Lung (tissue), 12 donors: ENCODE data around the gene LYZL1. TPM values are rescaled to one million over a fixed set of nuclear protein-coding genes. Genes with fewer than 3 reads are reported as not detected.

ENCODE experiments used
- ATAC-seq: fragments of 200-7000 bp; cut with Tn5 transposase; one replicate; pipeline ENCODE4 v1.9.1; 2020; ENCODE audit warnings: moderate number of reproducible peaks; ENCODE audit not compliant: insufficient read depth, low FRiP score
- DNase-seq, 3 donors: peaks; one replicate each; pipeline ENCODE4 v3.0.0-alpha.2; 2013 to 2017
- H3K27ac ChIP-seq, 2 donors: one replicate each; pipeline ENCODE4 v1.5.1; 2013; ENCODE audit warnings: mild to moderate bottlenecking in 2 of 2, moderate library complexity in 2 of 2, control low read depth in 1 of 2, inconsistent platforms in 1 of 2, low read depth in 1 of 2, low read length in 1 of 2
- H3K27me3 ChIP-seq, 3 donors: one replicate each; pipeline ENCODE4 v1.5.1; 2013; ENCODE audit warnings: low read length in 2 of 3; ENCODE audit not compliant: control insufficient read depth in 3 of 3, insufficient read depth in 3 of 3
- H3K36me3 ChIP-seq, 4 donors: one replicate each; pipeline ENCODE4 v1.5.1; 2013; ENCODE audit warnings: low read length in 4 of 4, mild to moderate bottlenecking in 1 of 4, moderate library complexity in 1 of 4; ENCODE audit not compliant: control insufficient read depth in 4 of 4, insufficient read depth in 4 of 4
- H3K4me1 ChIP-seq, 5 donors: one replicate each; pipeline ENCODE4 v1.5.1; 2013; ENCODE audit warnings: low read length in 5 of 5, mild to moderate bottlenecking in 2 of 5, moderate library complexity in 1 of 5; ENCODE audit not compliant: control insufficient read depth in 5 of 5, insufficient read depth in 5 of 5
- H3K4me3 ChIP-seq: one replicate; pipeline ENCODE4 v1.5.1; 2013; ENCODE audit warnings: mild to moderate bottlenecking, control low read depth, moderate library complexity
- H3K9ac ChIP-seq, 2 donors: one replicate each; pipeline ENCODE4 v1.5.1; 2013; ENCODE audit warnings: low read length in 2 of 2, control low read depth in 1 of 2; ENCODE audit not compliant: insufficient read depth in 1 of 2
- H3K9me3 ChIP-seq, 4 donors: one replicate each; pipeline ENCODE4 v1.5.1; 2013; ENCODE audit warnings: low read length in 3 of 4, mild to moderate bottlenecking in 1 of 4, moderate library complexity in 1 of 4; ENCODE audit not compliant: control insufficient read depth in 4 of 4, insufficient read depth in 3 of 4
- CTCF ChIP-seq: IDR thresholded peaks from 2 replicates; pipeline ENCODE4 v1.5.1; 2012; ENCODE audit warnings: mild to moderate bottlenecking; ENCODE audit errors: control extremely low read depth, extremely low read depth
- WGBS, 2 donors: extraction: QIAGEN DNeasy Blood & Tissue Kit; methylation state at CpG; one replicate each; pipeline ENCODE4 v1.1.7; 2013; 5-methylcytosine and 5-hydroxymethylcytosine counted together
- polyA plus RNA-seq, 2 donors: library from polyadenylated mRNA; stranded (reverse); fragments of 200-250 nt; gene quantifications; one replicate each; pipeline ENCODE4 v1.2.1, GENCODE V29; 2013
- total RNA-seq, 2 donors: library from RNA; depleted of rRNA in 1 of 2; stranded (reverse); fragments of >200 nt in 1 of 2; gene quantifications; one replicate each; pipeline ENCODE4 v1.2.1, GENCODE V29; 2014 to 2021
- donor health status: control.
- donor health status: control.
- donor health status: Bipolar disorder and iron deficiency.
- donor health status: healthy.
- donor health status: DM: yes; HTN: yes; CAD: no.

LYZL1 gene
- total and polyA plus RNA-seq, 4 donors: not detected

DNA sequence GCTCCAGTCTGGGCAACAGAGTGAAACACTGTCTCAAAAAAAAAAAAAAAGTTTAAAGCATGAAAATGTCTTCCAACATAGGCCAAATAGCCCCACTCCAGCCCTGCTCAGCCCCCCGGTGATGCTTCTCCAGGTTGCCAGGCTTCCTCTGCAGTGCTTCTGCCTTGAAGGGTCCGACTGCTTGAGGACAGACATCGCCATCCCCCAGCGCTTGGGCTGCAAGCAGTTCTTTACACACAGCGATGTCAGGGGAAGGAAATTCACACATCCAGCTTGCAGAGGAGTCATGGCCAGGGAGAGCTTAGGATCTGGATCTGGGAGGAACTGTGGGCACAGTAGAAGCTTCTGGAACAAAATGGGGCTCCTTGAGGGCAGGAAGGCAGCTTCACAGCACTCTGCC lies 26.9 kb downstream of the LYZL1 start:
- peaks cover 0 to 34% (median 0%) of the 10 kb centered on the region in 5 donors for H3K4me1 ChIP-seq
- no peak overlapping the region for H3K27ac ChIP-seq
- H3K27me3 ChIP-seq: no peaks in the 10 kb centered on the region
- no peak for DNase-seq
- H3K9ac ChIP-seq: no peak overlapping the region
- TF ChIP-seq CTCF: no peak
- no peaks in the 10 kb centered on the region for H3K36me3 ChIP-seq
- WGBS, 2 donors: 85 to 93% methylated on average over 5 of the region's 5 CpGs
- ATAC-seq: no peak
- no peak overlapping the region for H3K4me3 ChIP-seq
- no peaks in the 10 kb centered on the region for H3K9me3 ChIP-seq

- Histone ChIP-seq H3K27me3 (no peaks in the 10 kb centered on the region), H3K4me1 (peaks cover 0 to 34% (median 0%) of the 10 kb centered on the region in 5 donors), H3K4me3 (no peak overlapping the region), H3K27ac (no peak overlapping the region), H3K9ac (no peak overlapping the region), H3K9me3 (no peaks in the 10 kb centered on the region), H3K36me3 (no peaks in the 10 kb centered on the region)
- no peak for ATAC-seq
- WGBS, 2 donors: 91 to 92% methylated on average over 8 of the region's 8 CpGs
- no peak for TF ChIP-seq CTCF
- DNase-seq: no peak
Observed at GRCh38 chr10:29316308-29317026, 27.6 kb downstream of the LYZL1 start.

DNA sequence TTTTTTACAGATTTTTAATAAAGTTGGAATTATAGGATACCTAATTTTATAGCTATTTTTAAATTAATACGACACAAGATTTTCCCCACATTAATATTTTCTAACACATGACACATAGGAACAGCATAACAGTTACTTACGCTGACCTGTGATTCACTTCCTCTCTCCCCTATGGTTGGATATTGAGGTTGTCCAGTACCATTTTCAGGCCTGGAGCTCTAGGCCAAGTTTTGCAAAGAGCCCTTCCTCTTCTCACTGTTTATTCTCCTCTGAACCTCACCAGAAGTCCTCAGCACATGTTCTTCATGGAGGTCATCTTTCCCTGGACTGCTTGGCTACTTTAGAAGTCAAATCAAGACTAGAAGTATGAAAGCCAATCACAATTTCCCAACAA lies 28.2 kb downstream of the LYZL1 start:
- H3K27ac ChIP-seq: no peak overlapping the region
- H3K4me1 ChIP-seq: peaks cover 0 to 34% (median 0%) of the 10 kb centered on the region in 5 donors
- H3K4me3 ChIP-seq: no peak overlapping the region
- H3K27me3 ChIP-seq: no peaks in the 10 kb centered on the region
- H3K36me3 ChIP-seq: no peaks in the 10 kb centered on the region
- DNase-seq (no peak), ATAC-seq (no peak)
- TF ChIP-seq CTCF: no peak
- H3K9me3 ChIP-seq: no peaks in the 10 kb centered on the region
- 86 to 88% methylated on average over 2 of the region's 2 CpGs for WGBS, 2 donors
- H3K9ac ChIP-seq: no peak overlapping the region
